Mucosa of rectum (tissue), 2 donors: ENCODE data around the gene AP3D1.
A peak's percentile ranks its signal among the peaks of the same experiment; 100 is the strongest.

Experiments used
- H3K27ac ChIP-seq, 2 donors: one replicate each; pipeline ENCODE4 v1.7.0; 2013; ENCODE audit warnings: inconsistent platforms in 2 of 2, low read depth in 2 of 2, low read length in 2 of 2
- H3K27me3 ChIP-seq, 2 donors: one replicate each; pipeline ENCODE4 v1.7.0; 2013; ENCODE audit warnings: low read length in 2 of 2; ENCODE audit not compliant: control insufficient read depth in 2 of 2, insufficient read depth in 2 of 2
- H3K36me3 ChIP-seq, 2 donors: one replicate each; pipeline ENCODE4 v1.7.0; 2013; ENCODE audit warnings: low read length in 2 of 2; ENCODE audit not compliant: control insufficient read depth in 2 of 2, insufficient read depth in 2 of 2
- H3K4me1 ChIP-seq, 2 donors: one replicate each; pipeline ENCODE4 v1.7.0; 2013; ENCODE audit warnings: low read length in 2 of 2, mild to moderate bottlenecking in 1 of 2; ENCODE audit not compliant: control insufficient read depth in 2 of 2, insufficient read depth in 2 of 2
- H3K4me3 ChIP-seq, 2 donors: one replicate each; pipeline ENCODE4 v1.7.0; 2013; ENCODE audit warnings: low read length in 2 of 2
- H3K9ac ChIP-seq, 2 donors: one replicate each; pipeline ENCODE4 v1.7.0; 2013; ENCODE audit warnings: low read length in 2 of 2, low read depth in 1 of 2, mild to moderate bottlenecking in 1 of 2
- H3K9me3 ChIP-seq, 2 donors: one replicate each; pipeline ENCODE4 v1.7.0; 2013; ENCODE audit warnings: low read length in 2 of 2; ENCODE audit not compliant: control insufficient read depth in 2 of 2
- donor health status: healthy.
- donor health status: Normal muscosa, but diverticular disease.

The AP3D1 gene

GRCh38 chr19:2055931-2056836 lies 95.2 kb downstream of the AP3D1 start:
- H3K9me3 ChIP-seq = no peaks in the 10 kb centered on the region
- peaks cover 60 to 69% of the 10 kb centered on the region in 2 donors for H3K4me1 ChIP-seq
- no peaks in the 10 kb centered on the region for H3K27me3 ChIP-seq
- H3K4me3 ChIP-seq = peak overlapping the region; percentile 41 to 55
- no peaks in the 10 kb centered on the region for H3K36me3 ChIP-seq
- H3K9ac ChIP-seq = peak overlapping the region; percentile 63 to 65
- peak overlapping the region; percentile 88 to 90 for H3K27ac ChIP-seq

- H3K27me3 ChIP-seq = no peaks in the 10 kb centered on the region
- no peaks in the 10 kb centered on the region for H3K9me3 ChIP-seq
- H3K27ac ChIP-seq = peak overlapping the region; percentile 88 to 90
- no peaks in the 10 kb centered on the region for H3K36me3 ChIP-seq
- H3K9ac ChIP-seq = peak overlapping the region; percentile 5 to 53
- peaks cover 48 to 58% of the 10 kb centered on the region in 2 donors for H3K4me1 ChIP-seq
- H3K4me3 ChIP-seq = no peak overlapping the region
Observed at GRCh38 chr19:2054763-2055162, 96.6 kb downstream of the AP3D1 start.

- H3K4me1 ChIP-seq = peaks cover 49 to 56% of the 10 kb centered on the region in 2 donors
- no peak overlapping the region for H3K4me3 ChIP-seq
- H3K9me3 ChIP-seq = no peaks in the 10 kb centered on the region
- H3K27me3 ChIP-seq = no peaks in the 10 kb centered on the region
- peak overlapping the region; percentile 24 to 42 for H3K9ac ChIP-seq
- H3K36me3 ChIP-seq = peaks cover 0 to under 1% of the 10 kb centered on the region in 2 donors
- H3K27ac ChIP-seq = peak overlapping the region; percentile 14 to 90
Observed at GRCh38 chr19:2053601-2054389, 97.6 kb downstream of the AP3D1 start.

- peaks cover 62 to 63% of the 10 kb centered on the region in 2 donors for H3K4me1 ChIP-seq
- peak overlapping the region; percentile 90 to 94 for H3K27ac ChIP-seq
- peak overlapping the region; percentile 70 to 72 for H3K4me3 ChIP-seq
- H3K9me3 ChIP-seq = no peaks in the 10 kb centered on the region
- no peaks in the 10 kb centered on the region for H3K27me3 ChIP-seq
- H3K36me3 ChIP-seq = peaks cover 2 to 8% of the 10 kb centered on the region in 2 donors
- H3K9ac ChIP-seq = peak overlapping the region; percentile 72 to 81
Observed at GRCh38 chr19:2051773-2052704, 99.3 kb downstream of the AP3D1 start.

- Histone ChIP-seq H3K27ac (peak within 1 kb of the TSS; percentile 92 to 99), H3K9ac (peak within 1 kb of the TSS; percentile 93 to 95), H3K4me1 (peaks cover 60 to 63% of the 10 kb centered on the region in 2 donors), H3K27me3 (no peaks in the 10 kb centered on the region), H3K4me3 (peak within 1 kb of the TSS; percentile 88 to 97), H3K36me3 (peaks cover 8 to 13% of the 10 kb centered on the region in 2 donors), H3K9me3 (no peaks in the 10 kb centered on the region)
Observed at GRCh38 chr19:2050991-2051772, 100.2 kb downstream of the AP3D1 start, which contains the start of gene MKNK2. MKNK2 (minus strand) TSS chr19:2051244; CDS start chr19:2050851, 393 bp downstream.
